SH-SY5Y (cell line): ENCODE data around the gene G6PC1.

Experiments used
- GATA2 ChIP-seq: IDR thresholded peaks from 2 replicates; pipeline ENCODE4 v1.6.1; 2011; ENCODE audit warnings: mild to moderate bottlenecking, low read depth, low read length
- GATA3 ChIP-seq: IDR thresholded peaks from 2 replicates; pipeline ENCODE4 v1.6.1; 2011; ENCODE audit warnings: low read depth, mild to moderate bottlenecking, low read length, moderate library complexity

The G6PC1 gene

DNA sequence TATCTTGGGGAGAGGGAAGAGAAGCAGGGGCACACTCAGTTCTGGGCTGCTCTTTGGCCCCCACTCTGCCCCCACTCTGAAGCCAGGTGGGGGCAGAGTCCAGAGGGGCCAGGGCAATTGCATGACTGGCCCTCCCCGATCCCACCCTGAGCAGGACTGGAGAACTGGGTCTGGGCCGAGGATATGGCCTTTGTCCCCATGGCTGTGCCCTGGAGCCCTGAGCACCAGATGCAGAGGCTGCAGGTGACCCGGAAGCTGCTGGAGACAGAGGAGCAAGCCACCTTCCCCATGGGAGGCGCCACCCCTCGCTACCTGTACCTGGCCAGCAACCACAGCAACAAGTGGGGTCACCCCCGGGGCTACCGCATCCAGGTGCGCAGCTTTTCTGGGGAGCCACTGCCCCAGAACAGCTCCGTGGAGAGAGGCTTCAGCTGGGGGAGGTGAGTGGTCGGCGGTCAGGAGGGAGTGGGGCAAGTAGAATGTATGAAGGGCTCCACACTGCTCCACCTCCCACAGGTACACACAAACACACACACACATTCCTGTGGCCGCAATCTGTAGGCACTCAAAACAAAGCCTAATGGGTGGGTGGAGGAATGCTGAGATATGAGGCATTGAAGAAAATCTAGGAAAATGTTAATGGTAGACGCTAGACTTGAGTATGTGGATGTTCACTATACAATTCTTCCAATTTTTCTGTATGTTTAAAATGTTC lies 28.2 kb upstream of the G6PC1 start:
- TF ChIP-seq GATA3: no peak
- TF ChIP-seq GATA2: no peak

DNA sequence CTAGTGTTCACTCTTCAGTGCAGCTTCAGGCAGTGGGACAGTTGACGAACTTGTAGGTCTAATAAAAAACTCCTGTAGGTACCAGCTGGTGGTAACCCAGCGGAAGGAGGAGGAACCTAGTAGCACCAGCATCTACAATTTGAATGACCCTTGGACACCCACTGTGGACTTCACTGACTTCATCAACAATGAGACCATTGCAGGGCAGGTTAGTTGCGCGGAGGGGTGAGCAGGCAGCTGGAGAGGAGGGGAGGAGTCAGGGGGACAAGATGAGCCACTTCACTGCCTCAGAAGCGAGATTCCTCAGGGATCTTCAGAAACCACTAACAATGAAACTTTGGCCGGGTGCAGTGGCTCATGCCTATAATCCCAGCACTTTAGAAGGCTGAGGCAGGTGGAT lies 27.3 kb upstream of the G6PC1 start:
- TF ChIP-seq GATA3 (no peak), GATA2 (no peak)

DNA sequence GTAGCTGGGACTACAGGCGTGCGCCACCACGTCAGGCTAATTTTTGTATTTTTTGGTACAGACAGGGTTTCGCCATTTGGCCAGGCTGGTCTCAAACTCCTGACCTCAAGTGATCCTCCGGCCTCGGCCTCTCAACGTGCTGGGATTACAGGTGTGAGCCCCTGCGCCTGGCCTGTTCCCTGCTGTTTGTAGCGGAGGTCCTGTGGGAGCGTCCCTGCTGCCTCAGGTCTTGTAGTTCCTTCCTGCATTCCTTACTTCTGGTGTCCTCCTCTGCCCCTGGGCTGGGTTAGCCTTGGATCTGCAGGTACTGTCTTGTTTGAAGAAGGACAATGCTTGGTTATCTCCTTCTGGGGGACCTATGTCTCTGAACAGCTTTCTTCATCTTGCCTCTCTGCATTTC lies 23.6 kb upstream of the G6PC1 start:
- TF ChIP-seq GATA2 (no peak), GATA3 (no peak)

DNA sequence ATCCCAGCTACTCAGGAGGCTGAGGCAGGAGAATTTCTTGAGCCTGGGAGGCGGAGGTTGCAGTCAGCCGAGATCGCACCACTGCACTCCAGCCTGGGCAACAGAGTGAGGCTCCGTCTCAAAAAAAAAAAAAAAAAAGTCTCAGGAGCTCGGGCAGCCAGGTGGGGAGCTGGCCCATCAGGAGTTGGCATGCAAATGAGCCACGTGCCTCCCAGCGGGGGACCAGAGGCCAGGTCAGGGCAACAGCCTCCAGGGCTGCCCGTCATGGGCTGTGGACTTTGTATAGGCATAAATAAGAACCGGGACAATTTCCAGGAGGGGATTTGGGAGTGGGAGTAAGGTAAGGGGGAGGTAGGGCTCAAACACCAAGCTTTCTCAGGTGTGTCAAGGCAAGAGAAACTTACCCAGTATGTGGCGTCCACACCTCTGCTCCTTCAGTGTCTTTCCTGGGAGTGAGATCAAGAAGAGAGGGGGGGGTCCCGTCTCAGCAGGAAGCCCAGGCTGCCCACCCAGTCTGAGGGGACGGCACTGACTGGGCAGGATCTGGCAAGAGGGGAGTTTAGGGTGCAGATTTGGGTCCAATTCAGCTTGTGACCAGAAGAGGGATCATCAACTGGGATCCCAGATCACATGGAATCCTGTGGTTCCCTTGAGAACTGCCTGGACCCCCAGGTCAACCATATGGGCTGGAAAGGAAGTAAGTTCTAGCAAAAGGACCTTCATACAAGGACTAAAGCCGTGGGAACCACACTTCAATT lies 22.3 kb upstream of the G6PC1 start:
- TF ChIP-seq GATA3: no peak
- no peak for TF ChIP-seq GATA2

DNA sequence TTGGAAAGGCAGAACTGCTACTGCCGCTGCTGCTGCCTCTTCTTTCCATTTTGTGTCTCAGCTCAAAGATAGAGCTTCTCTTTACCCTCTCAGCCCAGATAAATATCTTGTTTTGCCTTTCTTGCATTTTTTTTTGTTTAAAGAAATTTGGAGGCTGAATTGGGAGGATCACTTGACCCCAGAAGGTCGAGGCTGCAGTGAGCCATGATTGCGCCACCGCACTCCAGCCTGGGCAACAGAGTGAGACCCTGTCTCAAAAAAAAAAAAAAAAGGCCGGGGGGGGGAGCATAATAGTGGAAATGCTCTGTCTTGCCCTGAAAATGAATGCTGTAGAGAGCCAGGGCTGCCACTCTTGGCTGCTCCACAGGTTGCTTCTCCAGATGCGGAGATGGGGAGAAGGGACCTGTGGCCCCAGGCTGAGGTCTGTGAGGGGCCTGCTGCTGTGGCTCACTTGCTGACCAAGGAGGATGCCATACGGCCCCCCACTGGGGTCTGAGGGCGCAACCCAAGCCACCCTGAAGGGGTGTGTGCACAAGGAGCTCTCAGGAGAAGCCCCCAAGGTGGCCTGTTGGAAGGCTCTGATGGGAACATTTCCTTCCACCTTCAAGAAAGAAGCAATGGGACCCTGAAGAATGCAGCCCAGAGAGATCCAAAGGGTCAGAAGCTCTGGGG lies 21.5 kb upstream of the G6PC1 start:
- no peak for TF ChIP-seq GATA2
- no peak for TF ChIP-seq GATA3

GRCh38 chr17:42879596-42879985 lies 21.0 kb upstream of the G6PC1 start:
- no peak for TF ChIP-seq GATA3
- no peak for TF ChIP-seq GATA2

GRCh38 chr17:42880776-42881310 lies 19.8 kb upstream of the G6PC1 start:
- no peak for TF ChIP-seq GATA2
- no peak for TF ChIP-seq GATA3

GRCh38 chr17:42882166-42882565 lies 18.4 kb upstream of the G6PC1 start:
- TF ChIP-seq GATA2: no peak
- TF ChIP-seq GATA3: no peak

DNA sequence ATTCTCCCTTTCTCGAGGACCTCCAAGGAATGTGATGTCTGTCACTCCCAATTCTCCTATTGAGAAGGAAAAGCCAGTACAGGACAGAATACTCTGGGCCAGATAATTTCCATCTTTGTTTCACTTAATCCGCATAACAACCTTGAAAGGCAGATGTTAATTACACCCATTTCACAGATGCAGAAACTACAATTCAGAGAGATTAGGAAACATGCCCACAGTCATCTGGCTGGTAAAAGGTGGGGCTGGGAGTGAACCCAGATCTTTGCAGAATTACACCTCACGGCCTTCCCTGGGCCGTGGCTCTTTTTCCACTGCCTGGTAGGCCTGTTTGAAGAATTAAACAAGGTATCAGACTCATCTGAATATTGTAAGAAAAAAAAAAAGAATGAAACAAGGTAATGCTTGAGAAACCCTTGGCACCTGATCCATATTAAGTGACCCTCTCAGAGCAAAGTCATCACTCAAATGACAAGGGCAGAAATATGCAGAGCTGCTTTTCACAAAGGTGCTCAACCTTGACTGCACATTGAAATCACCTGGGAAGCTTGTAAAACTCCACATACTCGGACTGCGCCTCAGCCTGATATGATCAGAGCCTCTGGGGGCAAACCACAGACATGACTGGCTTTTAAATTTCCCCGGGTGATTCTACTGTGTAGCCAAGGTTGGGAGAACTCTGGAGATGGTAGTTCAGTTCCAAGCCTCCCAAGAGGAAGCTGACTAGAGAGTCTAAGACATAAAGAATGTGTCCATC lies 16.6 kb upstream of the G6PC1 start:
- no peak for TF ChIP-seq GATA2
- no peak for TF ChIP-seq GATA3

GRCh38 chr17:42886283-42887176 lies 14.1 kb upstream of the G6PC1 start:
- TF ChIP-seq GATA3 (no peak), GATA2 (no peak)

DNA sequence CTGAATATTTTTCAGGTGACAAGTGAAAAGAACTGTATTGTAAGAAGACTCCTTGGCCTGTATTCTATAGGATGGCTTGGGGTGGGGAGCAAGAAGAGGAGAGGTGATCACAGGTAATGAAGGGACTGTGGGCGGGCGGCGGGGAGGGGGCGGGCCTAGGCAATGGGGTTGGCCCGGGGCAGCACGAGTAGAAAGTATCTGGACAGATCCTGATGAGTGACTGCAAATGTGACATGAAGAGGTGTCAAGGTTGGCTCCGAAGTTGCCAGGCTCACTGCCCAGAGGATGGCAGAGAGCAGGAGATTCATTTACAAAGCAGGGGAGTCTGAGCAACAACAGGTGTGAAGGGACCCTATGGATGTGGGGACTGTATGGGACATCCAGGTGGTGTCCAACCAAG lies 10.8 kb upstream of the G6PC1 start:
- TF ChIP-seq GATA3 (no peak), GATA2 (no peak)

- TF ChIP-seq GATA2 (no peak), GATA3 (no peak)
Measured at GRCh38 chr17:42891539-42892152, 9.0 kb upstream of the G6PC1 start.

DNA sequence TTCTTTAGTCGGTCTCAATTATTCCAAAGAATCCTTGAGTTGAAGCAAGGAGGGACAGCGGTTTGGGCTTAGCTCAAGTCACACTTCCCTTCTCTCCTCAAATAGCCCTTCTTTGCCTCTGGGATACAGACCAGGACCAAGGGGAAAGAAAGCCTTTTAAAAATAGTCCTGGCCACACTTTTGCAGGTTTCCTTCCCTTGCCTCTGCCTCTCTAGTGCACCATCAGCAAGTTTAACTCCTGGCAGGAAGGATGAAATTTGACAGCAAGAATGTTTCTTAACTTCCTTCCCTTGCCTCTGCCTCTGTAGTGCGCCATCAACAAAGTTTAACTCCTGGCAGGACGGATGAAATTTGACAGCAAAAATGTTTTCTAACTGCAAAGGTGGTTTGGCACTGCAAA lies 7.2 kb upstream of the G6PC1 start:
- no peak for TF ChIP-seq GATA3
- TF ChIP-seq GATA2: no peak
